Fibroblast of gingiva (primary cell): ENCODE measurements around the gene DYRK3.
A peak's percentile ranks its signal among the peaks of the same experiment; 100 is the strongest.

Source experiments
- DNase-seq: peaks from one replicate; pipeline ENCODE4 v3.0.0-alpha.2; 2011; ENCODE audit warnings: low read depth

DYRK3 gene

GRCh38 chr1:206661161-206661820 is 26.0 kb downstream of the DYRK3 start:
- no peak for DNase-seq

GRCh38 chr1:206662396-206663092 is 27.2 kb downstream of the DYRK3 start:
- no peak for DNase-seq

- no peak for DNase-seq
Measured at GRCh38 chr1:206663362-206663761, 28.0 kb downstream of the DYRK3 start.

GRCh38 chr1:206663832-206664652 is 28.7 kb downstream of the DYRK3 start:
- peak; percentile 39 for DNase-seq

- DNase-seq: no peak
Measured at GRCh38 chr1:206664740-206665139, 29.4 kb downstream of the DYRK3 start.

GRCh38 chr1:206666031-206666561 is 30.8 kb downstream of the DYRK3 start:
- DNase-seq: no peak

- DNase-seq: no peak
Measured at GRCh38 chr1:206666954-206667665, 31.8 kb downstream of the DYRK3 start.

GRCh38 chr1:206668351-206668750 is 33.0 kb downstream of the DYRK3 start:
- DNase-seq: no peak

GRCh38 chr1:206668874-206669410 is 33.6 kb downstream of the DYRK3 start:
- DNase-seq: no peak

GRCh38 chr1:206672011-206672688 is 36.8 kb downstream of the DYRK3 start:
- no peak for DNase-seq

GRCh38 chr1:206672844-206673758 is 37.8 kb downstream of the DYRK3 start:
- DNase-seq: no peak

- no peak for DNase-seq
Measured at GRCh38 chr1:206674236-206674635, 38.9 kb downstream of the DYRK3 start.

GRCh38 chr1:206674745-206675175 is 39.4 kb downstream of the DYRK3 start:
- peak; percentile 97 for DNase-seq

GRCh38 chr1:206676499-206676898 is 41.2 kb downstream of the DYRK3 start:
- DNase-seq: no peak

GRCh38 chr1:206678490-206678889 is 43.2 kb downstream of the DYRK3 start:
- DNase-seq: no peak

- no peak for DNase-seq
Measured at GRCh38 chr1:206679738-206680211, 44.4 kb downstream of the DYRK3 start.

- DNase-seq: no peak
Measured at GRCh38 chr1:206680279-206680678, 44.9 kb downstream of the DYRK3 start.

- no peak for DNase-seq
Measured at GRCh38 chr1:206681359-206681758, 46.0 kb downstream of the DYRK3 start.

- no peak for DNase-seq
Measured at GRCh38 chr1:206682111-206682510, 46.8 kb downstream of the DYRK3 start.

- no peak for DNase-seq
Measured at GRCh38 chr1:206683313-206683712, 48.0 kb downstream of the DYRK3 start.
